GM12878 (cell line): ENCODE results near the gene RHPN2. TPM values are rescaled to one million over a fixed set of nuclear protein-coding genes. Genes with fewer than 3 reads are reported as not detected.
"Not testable (repeated sequence)": the region's sequence is repeated elsewhere in the genome, so short reads cannot be mapped to it uniquely, and the experiment has no call there.

Experiments used
- ATAC-seq: fragments of 200-7000 bp; cut with Tn5 transposase; 3 replicates; pipeline ENCODE4 v1.9.1; 2020; ENCODE audit warnings: mild to moderate bottlenecking, moderate library complexity
- BruUV-seq: library from RNA; stranded (reverse); fragments of 400-500 nt; replicated peaks from 2 replicates; lab custom pipeline; 2021; lab: Mats Ljungman, UMichigan
- CTCF ChIA-PET: fragments of 300-600 bp; sonication (Branson Sonifier 250); formaldehyde crosslinking; extraction: SDS; loops from one replicate; lab custom pipeline; 2021; ENCODE audit warnings: inconsistent platforms; lab: Yijun Ruan, JAX
- POLR2A ChIA-PET: fragments of 350-600 bp; formaldehyde crosslinking; extraction: SDS; loops from one replicate; lab custom pipeline; 2021; ENCODE audit warnings: inconsistent platforms; lab: Charles Lee
- RAD21 ChIA-PET: fragments of 300-600 bp; sonication (Branson Sonifier 250); formaldehyde crosslinking; loops from one replicate; lab custom pipeline; 2023; ENCODE audit warnings: antibody characterized with exemption; ENCODE audit not compliant: unreplicated experiment; lab: Charles Lee
- SMC1A ChIA-PET: fragments of 300-600 bp; sonication (Branson Sonifier 250); formaldehyde crosslinking; loops from one replicate; lab custom pipeline; 2023; ENCODE audit not compliant: unreplicated experiment, uncharacterized antibody; lab: Charles Lee
- DNase-seq: peaks from one replicate; pipeline ENCODE4 v3.0.0-alpha.2; 2011; ENCODE audit warnings: low read depth, low spot score
- FAIRE-seq: peaks from 3 replicates; lab custom pipeline; 2011; peaks lifted over from hg19 to GRCh38; lab: Jason Lieb, UNC
- H2AFZ ChIP-seq: 2 replicates; pipeline ENCODE4 v1.6.0; 2011; ENCODE audit warnings: low read depth, low read length, control low read depth; ENCODE audit not compliant: control insufficient read depth
- H3K27ac ChIP-seq: 2 replicates; pipeline ENCODE4 v1.5.1; 2011; ENCODE audit warnings: control low read depth; ENCODE audit not compliant: control insufficient read depth, insufficient read depth
- H3K27me3 ChIP-seq, 2 experiments: replicated peaks in 1 of 2; 2 replicates each; pipeline versions ENCODE4 v1.6.0 to v1.6.1; 2011; ENCODE audit warnings: low read length in 1 of 2; ENCODE audit not compliant: control insufficient read depth in 2 of 2, insufficient read depth in 2 of 2
- H3K36me3 ChIP-seq, 2 experiments: 2 replicates each; pipeline ENCODE4 v1.5.1; 2011; ENCODE audit warnings: low read length in 1 of 2; ENCODE audit not compliant: control insufficient read depth in 2 of 2, insufficient read depth in 2 of 2
- H3K4me1 ChIP-seq: 2 replicates; pipeline ENCODE4 v1.6.1; 2011; ENCODE audit warnings: mild to moderate bottlenecking, low read length, moderate library complexity, mixed read lengths; ENCODE audit not compliant: control insufficient read depth, insufficient read depth
- H3K4me2 ChIP-seq: 2 replicates; pipeline ENCODE4 v1.6.0; 2011; ENCODE audit warnings: control low read depth; ENCODE audit not compliant: control insufficient read depth, insufficient read depth
- H3K4me3 ChIP-seq: fragments of 200-600 bp; sonication (generic); 2 replicates; pipeline ENCODE4 v1.5.1; 2016
- H3K79me2 ChIP-seq: 2 replicates; pipeline ENCODE4 v1.6.0; 2011; ENCODE audit warnings: low read length; ENCODE audit not compliant: control insufficient read depth, insufficient read depth
- H3K9ac ChIP-seq: 2 replicates; pipeline ENCODE4 v1.8.0; 2011; ENCODE audit warnings: low read length, control low read depth, mixed read lengths; ENCODE audit not compliant: control insufficient read depth, insufficient read depth
- H3K9me3 ChIP-seq: replicated peaks from 3 replicates; pipeline ENCODE4 v1.5.1; 2011; ENCODE audit warnings: mild to moderate bottlenecking, low read length; ENCODE audit not compliant: control insufficient read depth, insufficient read depth
- H4K20me1 ChIP-seq: 2 replicates; pipeline ENCODE4 v1.6.0; 2011; ENCODE audit not compliant: control insufficient read depth, insufficient read depth
- NKRF ChIP-seq: fragments of 450-650 bp; conservative IDR thresholded peaks from 2 replicates; pipeline ENCODE4 v1.6.1; 2017; ENCODE audit warnings: mild to moderate bottlenecking, moderate library complexity
- PAX5 ChIP-seq: IDR thresholded peaks from 2 replicates; pipeline ENCODE4 v1.6.1; 2011; ENCODE audit warnings: low read depth, low read length, borderline replicate concordance
- STAT3 ChIP-seq: IDR thresholded peaks from 2 replicates; pipeline ENCODE4 v1.6.1; 2011; ENCODE audit warnings: low read depth, low read length, improper control_type of control experiment
- ZSCAN29 ChIP-seq: fragments of 450-650 bp; IDR thresholded peaks from 2 replicates; pipeline ENCODE4 v1.6.1; 2017; ENCODE audit warnings: mild to moderate bottlenecking, moderate library complexity
- WGBS: methylation state at CpG from one replicate; pipeline ENCODE4 v1.1.6; 2016; ENCODE audit warnings: low lambda C conversion rate; ENCODE audit not compliant: insufficient replicate concordance, insufficient coverage; ENCODE audit errors: missing lambda C conversion rate; 5-methylcytosine and 5-hydroxymethylcytosine counted together
- in situ Hi-C: fragments of 300-500 bp; cut with MboI; formaldehyde crosslinking; loops from 9 replicates; pipeline ENCODE4 v1.14.3; 2018; ENCODE audit warnings: mixed read lengths
- intact Hi-C: fragments of 100-400 bp; cut with micrococcal nuclease; formaldehyde crosslinking; loops from one replicate; pipeline ENCODE4 v1.14.2; 2022; ENCODE audit not compliant: unreplicated experiment
- polyA plus RNA-seq, 11 experiments: library from polyadenylated mRNA; depleted of rRNA in 4 of 11; unstranded in 6 of 11; stranded (reverse) in 5 of 11; fragments of >200 nt; fragmentation: Nextera tagmentation in 4 of 11; fragmentation: Illumina TruSeq in 1 of 11; extraction: Ambion mirVana in 4 of 11; extraction: Trizol in 1 of 11; gene quantifications; 1 replicate in 1 of 11; 2 replicates in 10 of 11; pipeline versions ENCODE4 v1.2.1 to v1.2.3, GENCODE V29; 2011 to 2016; ENCODE audit warnings: inconsistent platforms in 2 of 11, missing spikeins in 2 of 11, low read depth in 1 of 11
- total RNA-seq, 4 experiments: library from RNA; depleted of rRNA in 3 of 4; stranded (reverse); fragments of >200 nt in 3 of 4; fragmentation: Illumina TruSeq in 1 of 4; extraction: Trizol in 1 of 4; gene quantifications; 2 replicates each; pipeline versions ENCODE4 v1.2.1 to v1.2.3, GENCODE V29; 2013 to 2021

RHPN2 gene
- total and polyA plus RNA-seq, 10 of the 15 experiments (the other 5 are each of a cell fraction or from before 2014, with no cell fraction given): 0.71 to 7.4 (median 3.7) TPM

- ChIA-PET CTCF (interaction anchor here (0.8 kb wide), 1 partner anchor 12 kb away, joined by 4 read pairs; no protein-coding TSS in a partner anchor), POLR2A (interaction anchor here (0.7 kb wide), 1 partner anchor 352 kb away, joined by 3 read pairs; no protein-coding TSS in a partner anchor), RAD21 (no interaction called here), SMC1A (no interaction called here)
- DNase-seq (no peak), ATAC-seq (no peak), FAIRE-seq (no peak)
- no peaks in the 10 kb centered on the region for H3K4me1 ChIP-seq
- H3K4me3 ChIP-seq: no peak overlapping the region
- no peak overlapping the region for H2AFZ ChIP-seq
- intact Hi-C loops (no loop called here), in situ Hi-C loops (no loop called here)
- H3K4me2 ChIP-seq: no peak overlapping the region
- H3K9me3 ChIP-seq: no peaks in the 10 kb centered on the region
- H3K27me3 ChIP-seq: no peaks in the 10 kb centered on the region
- TF ChIP-seq ZSCAN29 (no peak), PAX5 (no peak), NKRF (no peak), STAT3 (no peak)
- 37% methylated on average over 11 of the region's 11 CpGs for WGBS
- H3K36me3 ChIP-seq: no peaks in the 10 kb centered on the region; a peak in 2 of 4 replicates
- no peak overlapping the region for H3K27ac ChIP-seq
- H3K79me2 ChIP-seq: no peaks in the 10 kb centered on the region
- no peaks in the 10 kb centered on the region for H4K20me1 ChIP-seq
- no peak overlapping the region for H3K9ac ChIP-seq
- BruUV-seq: no TSS peak
Measured at GRCh38 chr19:33022472-33023116, 42.1 kb downstream of the RHPN2 start.

DNA sequence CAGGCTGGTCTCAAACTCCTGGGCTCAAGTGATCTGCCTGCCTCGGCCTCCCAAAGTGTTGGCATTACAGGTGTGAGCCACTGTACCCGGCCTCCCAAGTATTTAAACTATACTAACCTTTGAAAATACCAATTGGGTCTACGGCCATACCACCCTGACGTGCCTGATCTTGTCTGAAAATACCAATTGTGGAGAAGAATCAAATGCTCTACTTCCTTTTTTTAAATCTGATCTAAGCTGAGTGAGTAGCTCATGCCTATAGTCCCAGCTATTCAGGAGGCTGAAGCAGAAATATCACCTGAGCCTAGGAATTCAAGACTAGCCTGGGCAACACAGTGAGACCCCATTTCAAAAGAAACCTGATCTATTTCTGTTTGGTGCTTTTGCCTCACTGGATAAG, 53.8 kb downstream of the RHPN2 start:
- BruUV-seq, H3K27me3 ChIP-seq: not testable (repeated sequence)

More for the DNA sequence above, 53.8 kb downstream of the RHPN2 start:
- FAIRE-seq, H3K79me2 ChIP-seq, H4K20me1 ChIP-seq, H3K4me3 ChIP-seq, RAD21 ChIA-PET, DNase-seq, H3K27ac ChIP-seq, ATAC-seq, H3K4me1 ChIP-seq, H2AFZ ChIP-seq, H3K9me3 ChIP-seq, POLR2A ChIA-PET, CTCF ChIA-PET, H3K9ac ChIP-seq, H3K36me3 ChIP-seq, intact Hi-C loops, in situ Hi-C loops, H3K4me2 ChIP-seq: not testable (repeated sequence)
- SMC1A ChIA-PET: interaction anchor here (0.6 kb wide), 1 partner anchor 35 kb away, joined by 3 read pairs; no protein-coding TSS in a partner anchor
- 42% methylated on average over 4 of the region's 4 CpGs for WGBS
